DND-41 (cell line): ENCODE data around the gene ASB16.

Experiments used
- CTCF ChIP-seq: IDR thresholded peaks from 2 replicates; pipeline ENCODE4 v1.5.1; 2012; ENCODE audit warnings: borderline replicate concordance, low read length, moderate library complexity, mild to moderate bottlenecking; ENCODE audit not compliant: poor library complexity, severe bottlenecking; ENCODE audit errors: extremely low read depth
- EZH2 ChIP-seq: IDR thresholded peaks from 3 replicates; pipeline ENCODE4 v1.6.1; 2012; ENCODE audit warnings: borderline replicate concordance, low read depth, mild to moderate bottlenecking, moderate library complexity, low read length, inconsistent platforms; ENCODE audit not compliant: severe bottlenecking

GRCh38 chr17:44146375-44147346 lies 23.8 kb upstream of the ASB16 start:
- no peak for TF ChIP-seq EZH2
- no peak for TF ChIP-seq CTCF
